A549 treated with CORT108297 at 1 μM for 4 hours (cell line): ENCODE measurements around the gene OTOG. TPM values are rescaled to one million over a fixed set of nuclear protein-coding genes. Genes with fewer than 3 reads are reported as not detected.

Experiments used
- total RNA-seq: library from RNA; stranded (reverse); fragments of 200-300 nt; extraction: Qiagen RNA extraction; gene quantifications from 5 replicates; pipeline ENCODE4 v1.2.3, GENCODE V29; 2022

The OTOG gene
- not detected in 5 replicates for total RNA-seq

GRCh38 chr11:17547051-17547577 lies at the start of gene OTOG:
Gene OTOG, plus strand, starts transcription at chr11:17547259. Its CDS starts 114 bp downstream, at chr11:17547373.

GRCh38 chr11:17544181-17544622 lies 2.9 kb upstream of the OTOG start, which contains the start of gene USH1C:
Gene USH1C, minus strand, starts transcription at chr11:17544416. Its CDS starts 109 bp downstream, at chr11:17544307.

Other genes starting within 250 kb of the OTOG start
- 1.7 to 2.6 TPM (median 2.3 TPM) in 5 replicates for gene NCR3LG1, start 195.5 kb upstream of the OTOG start, total RNA-seq
- gene KCNJ11, start 158.6 kb upstream of the OTOG start, total RNA-seq: 0.30 to 0.60 TPM (median 0.45 TPM) in 5 replicates
- gene ABCC8, start 70.4 kb upstream of the OTOG start, total RNA-seq: 1.5 to 2.3 TPM (median 1.8 TPM) in 5 replicates
- gene USH1C, start 2.8 kb upstream of the OTOG start, total RNA-seq: 0.59 to 1.5 TPM (median 1.0 TPM) in 5 replicates
- gene MYOD1, start 172.3 kb downstream of the OTOG start, total RNA-seq: not detected in 5 replicates
- gene KCNC1, start 187.5 kb downstream of the OTOG start, total RNA-seq: 0.03 to 0.14 TPM (median 0.06 TPM) in 5 replicates